ENCODE results near the gene EPHA8. TPM values are rescaled to one million over a fixed set of nuclear protein-coding genes. Genes with fewer than 3 reads are reported as not detected.

EPHA8 gene
- total and polyA plus RNA-seq, 2 donors (not counting 1 experiment from before 2014, with no cell fraction given) = not detected

DNA sequence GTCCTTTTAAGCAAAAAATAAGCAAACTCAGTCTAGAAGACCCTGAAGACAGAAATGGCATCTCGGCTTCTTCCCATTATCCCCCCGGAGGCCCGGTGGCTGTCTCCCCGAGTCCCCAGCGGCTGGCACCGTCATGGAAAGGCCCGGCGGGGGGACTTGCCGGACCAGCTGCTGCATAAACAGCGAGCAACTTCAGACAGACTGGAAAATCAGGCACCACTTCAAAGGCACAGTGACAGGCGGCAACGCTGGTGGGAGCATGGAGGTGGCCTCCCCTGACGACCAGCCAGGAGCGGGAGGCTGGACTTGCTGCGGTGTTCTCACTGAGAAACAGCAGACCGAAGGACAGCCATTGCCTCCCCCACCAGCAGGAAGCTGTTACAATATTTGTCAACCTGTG, 54.8 kb downstream of the EPHA8 start:
- no peak overlapping the region for H3K9ac ChIP-seq (ENCODE audit: low read length)
- Mint-ChIP-seq H3K4me1 (no peaks in the 10 kb centered on the region), H3K27me3 (peaks cover 35% of the 10 kb centered on the region), H3K27ac (no peak overlapping the region), H3K9me3 (ENCODE audit: insufficient read depth) (no peaks in the 10 kb centered on the region), H3K4me3 (no peak overlapping the region)
- H3K4me2 ChIP-seq (replicated peaks; ENCODE audit: low read depth, low read length, poor library complexity, severe bottlenecking) = no peak overlapping the region
- ATAC-seq (ENCODE audit: low read depth) = no peak
- TF ChIP-seq, protein P1, sequence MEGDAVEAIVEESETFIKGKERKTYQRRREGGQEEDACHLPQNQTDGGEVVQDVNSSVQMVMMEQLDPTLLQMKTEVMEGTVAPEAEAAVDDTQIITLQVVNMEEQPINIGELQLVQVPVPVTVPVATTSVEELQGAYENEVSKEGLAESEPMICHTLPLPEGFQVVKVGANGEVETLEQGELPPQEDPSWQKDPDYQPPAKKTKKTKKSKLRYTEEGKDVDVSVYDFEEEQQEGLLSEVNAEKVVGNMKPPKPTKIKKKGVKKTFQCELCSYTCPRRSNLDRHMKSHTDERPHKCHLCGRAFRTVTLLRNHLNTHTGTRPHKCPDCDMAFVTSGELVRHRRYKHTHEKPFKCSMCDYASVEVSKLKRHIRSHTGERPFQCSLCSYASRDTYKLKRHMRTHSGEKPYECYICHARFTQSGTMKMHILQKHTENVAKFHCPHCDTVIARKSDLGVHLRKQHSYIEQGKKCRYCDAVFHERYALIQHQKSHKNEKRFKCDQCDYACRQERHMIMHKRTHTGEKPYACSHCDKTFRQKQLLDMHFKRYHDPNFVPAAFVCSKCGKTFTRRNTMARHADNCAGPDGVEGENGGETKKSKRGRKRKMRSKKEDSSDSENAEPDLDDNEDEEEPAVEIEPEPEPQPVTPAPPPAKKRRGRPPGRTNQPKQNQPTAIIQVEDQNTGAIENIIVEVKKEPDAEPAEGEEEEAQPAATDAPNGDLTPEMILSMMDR (IDR thresholded peaks at IDR 0.05) = no peak
- TF ChIP-seq EZH2 (IDR thresholded peaks at IDR 0.05; ENCODE audit: borderline replicate concordance, insufficient read depth, low read depth, low read length, poor library complexity, severe bottlenecking) = no peak
- WGBS (ENCODE audit: insufficient coverage) = 48% methylated on average over 15 of the region's 16 CpGs
- H2AFZ ChIP-seq (ENCODE audit: insufficient read depth, low read depth, low read length, poor library complexity, severe bottlenecking) = no peak overlapping the region
- no peak overlapping the region for H3K27ac ChIP-seq (ENCODE audit: low read length in 2 of 2)
- H3K4me3 ChIP-seq (ENCODE audit: control extremely low read depth in 1 of 5, extremely low read depth in 1 of 5, insufficient read depth in 1 of 5, low read depth in 2 of 5, low read length in 4 of 5) = no peak overlapping the region
- no peaks in the 10 kb centered on the region for H3K79me2 ChIP-seq (ENCODE audit: control insufficient read depth, insufficient read depth, low read length)
- peaks cover 0 to 5% (median 0%) of the 10 kb centered on the region in 3 donors for H3K9me3 ChIP-seq (ENCODE audit: control extremely low read depth in 1 of 3, control insufficient read depth in 2 of 3, insufficient read depth in 1 of 3, low read length in 2 of 3)
- CTCF ChIA-PET = no interaction called here
- H3K36me3 ChIP-seq (replicated peaks in 1 of 2; ENCODE audit: control extremely low read depth in 1 of 2, control insufficient read depth in 1 of 2, extremely low read depth in 1 of 2, insufficient read depth in 2 of 2, low read length in 1 of 2) = no peaks in the 10 kb centered on the region
- no peak for DNase-seq
- H3K27me3 ChIP-seq (replicated peaks in 1 of 4; ENCODE audit: control extremely low read depth in 1 of 4, control insufficient read depth in 3 of 4, insufficient read depth in 4 of 4, low read length in 3 of 4) = peaks cover 0 to 6% (median 0%) of the 10 kb centered on the region in 4 experiments
- H3K4me1 ChIP-seq (ENCODE audit: control insufficient read depth in 2 of 2, insufficient read depth in 2 of 2, low read length in 2 of 2) = no peaks in the 10 kb centered on the region
- POLR2A ChIA-PET = no interaction called here
- intact Hi-C loops (cut with micrococcal nuclease) = no loop called here
- no peaks in the 10 kb centered on the region for H4K20me1 ChIP-seq (ENCODE audit: control insufficient read depth, insufficient read depth, low read length, poor library complexity, severe bottlenecking)

- intact Hi-C loops (cut with micrococcal nuclease) = no loop called here
- ATAC-seq (ENCODE audit: low read depth) = no peak
Measured at GRCh38 chr1:22619252-22619651, 56.0 kb downstream of the EPHA8 start.

More at GRCh38 chr1:22619252-22619651, 56.0 kb downstream of the EPHA8 start:
- H4K20me1 ChIP-seq (ENCODE audit: control insufficient read depth, insufficient read depth, low read length, poor library complexity, severe bottlenecking) = no peaks in the 10 kb centered on the region
- no peak overlapping the region for H3K4me3 Mint-ChIP-seq
- no peak overlapping the region for H3K9ac ChIP-seq (ENCODE audit: low read length)
- no peak overlapping the region for H3K4me3 ChIP-seq (ENCODE audit: control extremely low read depth in 1 of 5, extremely low read depth in 1 of 5, insufficient read depth in 1 of 5, low read depth in 2 of 5, low read length in 4 of 5)
- TF ChIP-seq, protein P1 (IDR thresholded peaks at IDR 0.05) = no peak
- no peak for TF ChIP-seq EZH2 (IDR thresholded peaks at IDR 0.05; ENCODE audit: borderline replicate concordance, insufficient read depth, low read depth, low read length, poor library complexity, severe bottlenecking)
- no peaks in the 10 kb centered on the region for H3K36me3 ChIP-seq (replicated peaks in 1 of 2; ENCODE audit: control extremely low read depth in 1 of 2, control insufficient read depth in 1 of 2, extremely low read depth in 1 of 2, insufficient read depth in 2 of 2, low read length in 1 of 2)
- no peak for DNase-seq
- H3K4me2 ChIP-seq (replicated peaks; ENCODE audit: low read depth, low read length, poor library complexity, severe bottlenecking) = no peak overlapping the region
- H3K4me1 Mint-ChIP-seq = no peaks in the 10 kb centered on the region
- no peak overlapping the region for H3K27ac Mint-ChIP-seq
- 81% methylated on average over 5 of the region's 7 CpGs for WGBS (ENCODE audit: insufficient coverage)
- H3K4me1 ChIP-seq (ENCODE audit: control insufficient read depth in 2 of 2, insufficient read depth in 2 of 2, low read length in 2 of 2) = no peaks in the 10 kb centered on the region
- ChIA-PET CTCF (no interaction called here), POLR2A (no interaction called here)
- no peak overlapping the region for H2AFZ ChIP-seq (ENCODE audit: insufficient read depth, low read depth, low read length, poor library complexity, severe bottlenecking)
- no peaks in the 10 kb centered on the region for H3K9me3 ChIP-seq (ENCODE audit: control extremely low read depth in 1 of 3, control insufficient read depth in 2 of 3, insufficient read depth in 1 of 3, low read length in 2 of 3)
- no peaks in the 10 kb centered on the region for H3K9me3 Mint-ChIP-seq (ENCODE audit: insufficient read depth)
- H3K27ac ChIP-seq (ENCODE audit: low read length in 2 of 2) = no peak overlapping the region
- peaks cover 0 to 4% (median 0%) of the 10 kb centered on the region in 4 experiments for H3K27me3 ChIP-seq (replicated peaks in 1 of 4; ENCODE audit: control extremely low read depth in 1 of 4, control insufficient read depth in 3 of 4, insufficient read depth in 4 of 4, low read length in 3 of 4)
- peaks cover 37% of the 10 kb centered on the region for H3K27me3 Mint-ChIP-seq
- no peaks in the 10 kb centered on the region for H3K79me2 ChIP-seq (ENCODE audit: control insufficient read depth, insufficient read depth, low read length)
